Endodermal cell (in vitro differentiated cells): ENCODE results near the gene XDH. TPM values are rescaled to one million over a fixed set of nuclear protein-coding genes. Genes with fewer than 3 reads are reported as not detected.

Source experiments
- DNase-seq: peaks from one replicate; pipeline ENCODE4 v3.0.0-alpha.2; 2017
- H3K27ac ChIP-seq: 2 replicates; pipeline ENCODE4 v1.5.1; 2013; ENCODE audit warnings: mild to moderate bottlenecking, low read depth, low read length, moderate library complexity
- H3K27me3 ChIP-seq: 2 replicates; pipeline ENCODE4 v1.6.1; 2013; ENCODE audit warnings: mild to moderate bottlenecking, low read length, moderate library complexity; ENCODE audit not compliant: insufficient read depth, control insufficient read depth, poor library complexity, severe bottlenecking
- H3K36me3 ChIP-seq: 2 replicates; pipeline ENCODE4 v1.7.0; 2013; ENCODE audit warnings: mild to moderate bottlenecking, low read length, moderate library complexity; ENCODE audit not compliant: control insufficient read depth, insufficient read depth
- H3K4me1 ChIP-seq: one replicate; pipeline ENCODE4 v1.7.0; 2013; ENCODE audit warnings: low read length; ENCODE audit not compliant: control insufficient read depth, insufficient read depth
- H3K4me3 ChIP-seq: 2 replicates; pipeline ENCODE4 v1.5.1; 2013; ENCODE audit warnings: mild to moderate bottlenecking, low read length, moderate library complexity
- H3K9ac ChIP-seq: 2 replicates; pipeline ENCODE4 v1.6.1; 2013; ENCODE audit warnings: mild to moderate bottlenecking, low read length, moderate library complexity; ENCODE audit not compliant: poor library complexity, severe bottlenecking; ENCODE audit errors: extremely low read depth
- H3K9me3 ChIP-seq: 2 replicates; pipeline ENCODE4 v1.6.1; 2013; ENCODE audit warnings: mild to moderate bottlenecking, low read length, moderate library complexity; ENCODE audit not compliant: control insufficient read depth
- H3K27ac Mint-ChIP-seq: 2 replicates; pipeline ENCODE4 v1.8.0; 2020; ENCODE audit warnings: mixed read lengths
- H3K27me3 Mint-ChIP-seq: 2 replicates; pipeline ENCODE4 v1.8.0; 2021; ENCODE audit warnings: mild to moderate bottlenecking, mixed read lengths; ENCODE audit not compliant: insufficient read depth
- H3K36me3 Mint-ChIP-seq: 2 replicates; pipeline ENCODE4 v1.8.0; 2020; ENCODE audit warnings: low read depth, mixed read lengths
- H3K4me1 Mint-ChIP-seq: 2 replicates; pipeline ENCODE4 v1.8.0; 2020; ENCODE audit warnings: mixed read lengths
- H3K4me3 Mint-ChIP-seq: 2 replicates; pipeline ENCODE4 v1.8.0; 2020; ENCODE audit warnings: mild to moderate bottlenecking, moderate library complexity, mixed read lengths
- H3K9me3 Mint-ChIP-seq: 2 replicates; pipeline ENCODE4 v1.8.0; 2020; ENCODE audit warnings: mild to moderate bottlenecking, mixed read lengths
- CTCF ChIP-seq: fragments of 200-600 bp; sonication (generic); conservative IDR thresholded peaks from 2 replicates; pipeline ENCODE4 v1.5.0; 2021; ENCODE audit warnings: antibody characterized with exemption, mild to moderate bottlenecking
- WGBS, 2 experiments: methylation state at CpG; one replicate each; pipeline versions ENCODE4 v1.1.5 to v1.1.7; 2013; ENCODE audit warnings: missing lambda C conversion rate in 2 of 2, mixed read lengths in 1 of 2; ENCODE audit not compliant: insufficient coverage in 1 of 2, insufficient read length in 1 of 2; 5-methylcytosine and 5-hydroxymethylcytosine counted together
- total RNA-seq, 2 donors: library from RNA; stranded (reverse); fragmentation: NEBNext Ultra II Directional in 1 of 2; extraction: Animal tissue kit (Norgen Biotek cat#: 25700) in 1 of 2; gene quantifications; 2 replicates in 1 of 2; 3 replicates in 1 of 2; pipeline ENCODE4 v1.2.1, GENCODE V29; 2021

The XDH gene
- total RNA-seq, 2 donors from 2014 or later = 1.9 to 4.0 TPM

GRCh38 chr2:31404302-31404701 is 10.2 kb downstream of the XDH start:
- Histone ChIP-seq H3K9me3 (no peaks in the 10 kb centered on the region), H3K27me3 (no peaks in the 10 kb centered on the region), H3K36me3 (no peaks in the 10 kb centered on the region), H3K27ac (no peak overlapping the region), H3K4me3 (no peak overlapping the region), H3K4me1 (no peaks in the 10 kb centered on the region), H3K9ac (no peak overlapping the region)
- Mint-ChIP-seq H3K27ac (no peak overlapping the region), H3K27me3 (no peaks in the 10 kb centered on the region), H3K4me3 (no peak overlapping the region), H3K4me1 (peaks cover 12% of the 10 kb centered on the region), H3K36me3 (peaks cover 2% of the 10 kb centered on the region), H3K9me3 (no peaks in the 10 kb centered on the region)
- TF ChIP-seq CTCF = no peak
- 97 to 100% methylated on average over 1 of the region's 1 CpG for WGBS, 2 experiments
- no peak for DNase-seq

- Mint-ChIP-seq H3K9me3 (no peaks in the 10 kb centered on the region), H3K36me3 (peaks cover 2% of the 10 kb centered on the region), H3K27ac (no peak overlapping the region), H3K4me1 (peaks cover 12% of the 10 kb centered on the region), H3K27me3 (no peaks in the 10 kb centered on the region), H3K4me3 (no peak overlapping the region)
- Histone ChIP-seq H3K27me3 (no peaks in the 10 kb centered on the region), H3K9me3 (no peaks in the 10 kb centered on the region), H3K36me3 (no peaks in the 10 kb centered on the region), H3K4me1 (no peaks in the 10 kb centered on the region), H3K4me3 (no peak overlapping the region), H3K9ac (no peak overlapping the region), H3K27ac (no peak overlapping the region)
- no peak for DNase-seq
- no peak for TF ChIP-seq CTCF
- WGBS, 2 experiments = 78 to 96% methylated on average over 1 of the region's 1 CpG
Measured at GRCh38 chr2:31402388-31402787, 12.2 kb downstream of the XDH start.

GRCh38 chr2:31401580-31401979 is 13.0 kb downstream of the XDH start:
- H3K27ac ChIP-seq = no peak overlapping the region
- Mint-ChIP-seq H3K9me3 (no peaks in the 10 kb centered on the region), H3K27me3 (no peaks in the 10 kb centered on the region), H3K4me3 (no peak overlapping the region), H3K27ac (no peak overlapping the region), H3K36me3 (peaks cover 2% of the 10 kb centered on the region), H3K4me1 (peaks cover 12% of the 10 kb centered on the region)
- no peaks in the 10 kb centered on the region for H3K4me1 ChIP-seq
- H3K4me3 ChIP-seq = no peak overlapping the region
- TF ChIP-seq CTCF = no peak
- H3K36me3 ChIP-seq = no peaks in the 10 kb centered on the region
- DNase-seq = peak; percentile 60
- no peaks in the 10 kb centered on the region for H3K27me3 ChIP-seq
- H3K9me3 ChIP-seq = no peaks in the 10 kb centered on the region
- WGBS, 2 experiments = 33 to 61% methylated on average over 1 to 2 of the region's 2 CpGs
- H3K9ac ChIP-seq = no peak overlapping the region
